SKM-1 treated with dmso at 0.1 percent for 144 hours (cell line): ENCODE results near the gene COL4A3.

ENCODE experiments used
- DNase-seq: peaks from one replicate; lab custom pipeline; 2025; ENCODE audit not compliant: unreplicated experiment; lab: John Stamatoyannopoulos, UW

COL4A3 gene

GRCh38 chr2:227163998-227164762, at the start of gene COL4A3, which contains the start of gene COL4A4:
TSS of gene COL4A3 (plus strand) at chr2:227164624. CDS start at chr2:227164727, 103 bp downstream.
TSS of gene COL4A4 (minus strand) at chr2:227164205. CDS start at chr2:227147483, 16,722 bp downstream.
- DNase-seq, result no peak

DNA sequence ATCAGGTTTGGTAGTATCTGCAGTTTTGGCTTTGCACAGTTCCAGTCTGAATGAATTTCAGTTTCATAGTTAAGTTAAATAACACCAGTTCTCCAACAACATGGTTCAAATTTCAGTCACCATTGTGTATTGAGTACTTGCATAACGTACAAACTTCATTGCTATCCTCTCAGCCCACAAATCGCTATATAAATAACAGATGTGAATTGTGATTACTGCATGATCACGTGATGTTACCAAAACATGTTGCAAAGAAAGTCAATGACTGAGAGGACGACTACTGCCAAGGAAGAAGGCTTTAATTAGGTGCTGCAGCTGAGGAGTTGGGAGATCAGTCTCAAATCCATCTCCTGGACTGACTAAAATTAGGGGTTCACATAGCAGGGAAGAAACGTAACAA, 48.7 kb upstream of the COL4A3 start:
- no peak for DNase-seq

DNA sequence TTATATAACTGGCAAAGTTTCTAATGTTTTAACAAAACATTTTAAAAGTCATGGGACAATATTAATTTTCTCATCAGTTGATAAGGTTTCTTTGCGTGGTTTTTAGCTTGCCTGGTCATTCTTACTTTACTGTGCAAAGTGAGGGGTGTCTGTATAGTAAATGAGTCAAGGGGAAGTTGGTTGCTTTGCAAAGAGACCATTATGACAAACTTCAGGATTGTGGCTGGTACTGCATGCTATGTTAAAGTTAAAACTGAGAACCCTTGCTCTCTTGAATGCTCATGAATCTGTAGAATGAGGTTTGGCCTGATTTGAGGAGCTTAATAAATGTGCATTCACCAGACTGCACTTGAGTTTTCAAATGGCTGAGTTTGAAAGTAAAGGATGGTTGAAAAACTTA, 47.4 kb upstream of the COL4A3 start:
- peak; percentile 16 for DNase-seq

- no peak for DNase-seq
Measured at GRCh38 chr2:227117852-227118251, 46.6 kb upstream of the COL4A3 start.

DNA sequence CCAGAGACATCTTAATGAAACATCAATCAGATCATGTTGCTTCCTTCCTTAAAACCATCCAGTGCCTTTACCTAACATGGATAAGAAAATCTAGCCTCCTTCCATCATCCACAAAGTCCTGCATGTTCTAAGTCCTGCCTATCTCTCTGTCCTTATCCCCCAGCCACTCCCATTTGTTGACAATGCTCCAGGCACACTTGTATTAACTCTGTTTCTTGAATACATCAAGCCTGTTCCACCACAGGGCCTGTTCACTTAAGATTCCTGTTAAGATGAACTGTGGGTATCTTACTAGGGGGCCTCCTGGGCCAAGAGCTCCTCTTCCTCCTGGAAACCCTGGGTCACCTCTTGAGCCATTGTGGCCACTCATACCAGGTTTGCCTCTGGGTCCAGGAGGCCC, 46.1 kb upstream of the COL4A3 start:
- no peak for DNase-seq

DNA sequence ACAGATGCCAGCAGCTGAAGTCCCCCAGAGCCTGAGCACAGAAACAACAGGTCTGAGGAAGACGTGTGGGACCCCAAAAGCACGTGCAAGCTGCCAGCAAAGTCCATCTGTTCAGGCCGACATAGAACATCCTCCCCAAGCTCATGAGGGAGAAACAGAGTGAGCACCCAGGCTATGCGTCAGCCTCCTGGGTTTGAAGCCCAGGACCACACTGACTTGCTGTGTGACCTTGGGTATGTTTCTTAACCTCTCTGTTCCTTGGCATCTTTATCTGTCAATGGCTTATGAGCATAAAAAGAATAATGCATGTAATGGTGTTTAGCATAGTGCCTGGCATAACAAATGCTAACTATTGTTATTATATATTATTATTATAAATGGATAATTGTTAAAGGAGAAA, 40.7 kb upstream of the COL4A3 start:
- DNase-seq, result no peak

DNA sequence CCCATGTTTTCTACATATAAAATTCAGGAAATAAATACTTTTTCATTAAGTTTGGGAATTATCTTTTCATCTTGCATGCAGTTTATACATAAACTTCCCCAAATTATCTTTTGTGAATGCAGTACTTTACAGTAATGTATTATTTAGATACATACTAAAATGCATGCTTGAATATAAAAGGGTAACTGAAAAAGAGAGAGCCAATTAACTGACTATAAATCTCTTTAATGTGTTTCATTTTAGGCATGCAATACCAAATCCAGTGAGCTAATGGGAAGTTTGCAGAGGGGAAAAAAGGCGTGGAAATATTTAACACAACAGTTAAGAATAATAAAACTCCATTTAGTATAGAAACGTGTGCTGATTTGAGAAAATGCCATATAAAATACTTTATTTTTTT, 39.6 kb upstream of the COL4A3 start:
- no peak for DNase-seq

- no peak for DNase-seq
Measured at GRCh38 chr2:227125506-227125905, 38.9 kb upstream of the COL4A3 start.

GRCh38 chr2:227127201-227127600, 37.2 kb upstream of the COL4A3 start:
- DNase-seq, result no peak

GRCh38 chr2:227130636-227131035, 33.8 kb upstream of the COL4A3 start:
- no peak for DNase-seq

DNA sequence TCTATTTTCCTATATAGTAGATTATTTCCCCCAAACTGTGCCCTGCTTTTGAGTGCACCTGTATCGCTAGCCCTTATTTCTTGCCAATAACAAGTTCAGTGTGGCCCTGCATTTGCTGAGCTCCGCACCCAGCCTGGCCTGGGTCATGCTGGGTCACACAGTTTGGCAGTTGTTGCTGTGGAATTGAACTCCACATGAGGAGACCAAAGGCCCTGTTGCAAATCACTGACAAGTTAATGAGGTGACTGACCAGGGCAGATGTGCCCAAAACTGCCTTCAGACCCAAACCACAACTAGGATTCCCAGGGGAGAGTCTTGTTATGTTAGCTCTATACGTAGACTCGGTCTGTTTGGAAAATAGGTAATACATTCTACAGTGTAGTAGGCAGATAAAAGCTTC, 31.4 kb upstream of the COL4A3 start:
- DNase-seq, result no peak

DNA sequence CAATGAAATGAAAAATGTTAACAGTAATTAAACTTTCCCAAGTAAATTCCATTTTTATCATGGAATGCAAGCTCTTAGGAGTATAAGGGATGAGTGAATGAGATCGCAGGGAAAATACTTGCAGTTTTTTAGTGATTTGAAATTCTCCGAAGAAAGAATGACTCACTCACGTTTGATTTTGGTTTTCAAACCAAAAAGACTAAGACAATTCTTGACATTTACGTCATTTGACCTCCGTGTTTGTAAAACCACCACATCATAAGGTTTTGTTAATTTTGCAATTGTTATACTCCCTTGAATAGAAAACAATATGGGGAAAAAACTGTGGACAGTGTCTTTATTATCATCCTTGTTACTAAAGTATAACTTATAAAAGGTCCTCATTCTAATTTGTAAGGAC, 29.8 kb upstream of the COL4A3 start:
- DNase-seq, result no peak

DNA sequence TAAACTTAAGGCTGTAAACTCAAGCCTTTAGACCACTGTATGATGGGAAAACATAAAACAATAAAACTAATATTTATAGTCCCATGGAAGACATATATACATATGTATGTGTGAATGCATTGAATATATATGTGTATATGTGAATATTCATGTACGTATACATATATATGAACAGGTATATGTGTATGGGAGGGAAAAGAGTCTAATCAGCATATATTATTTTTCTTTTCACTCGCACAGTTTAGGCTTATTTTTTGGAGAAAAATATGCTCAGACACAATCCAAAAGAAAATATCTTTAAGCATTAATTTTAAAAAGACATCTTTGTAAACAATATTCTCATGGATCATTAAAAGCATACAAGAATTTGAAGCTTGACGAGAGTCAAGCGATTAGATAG, 23.1 kb upstream of the COL4A3 start:
- DNase-seq, result no peak

GRCh38 chr2:227143895-227144294, 20.5 kb upstream of the COL4A3 start:
- DNase-seq, result no peak

- DNase-seq, result no peak
Measured at GRCh38 chr2:227146456-227146855, 18.0 kb upstream of the COL4A3 start.

- no peak for DNase-seq
Measured at GRCh38 chr2:227147023-227147422, 17.4 kb upstream of the COL4A3 start.

GRCh38 chr2:227148106-227148505, 16.3 kb upstream of the COL4A3 start:
- no peak for DNase-seq

DNA sequence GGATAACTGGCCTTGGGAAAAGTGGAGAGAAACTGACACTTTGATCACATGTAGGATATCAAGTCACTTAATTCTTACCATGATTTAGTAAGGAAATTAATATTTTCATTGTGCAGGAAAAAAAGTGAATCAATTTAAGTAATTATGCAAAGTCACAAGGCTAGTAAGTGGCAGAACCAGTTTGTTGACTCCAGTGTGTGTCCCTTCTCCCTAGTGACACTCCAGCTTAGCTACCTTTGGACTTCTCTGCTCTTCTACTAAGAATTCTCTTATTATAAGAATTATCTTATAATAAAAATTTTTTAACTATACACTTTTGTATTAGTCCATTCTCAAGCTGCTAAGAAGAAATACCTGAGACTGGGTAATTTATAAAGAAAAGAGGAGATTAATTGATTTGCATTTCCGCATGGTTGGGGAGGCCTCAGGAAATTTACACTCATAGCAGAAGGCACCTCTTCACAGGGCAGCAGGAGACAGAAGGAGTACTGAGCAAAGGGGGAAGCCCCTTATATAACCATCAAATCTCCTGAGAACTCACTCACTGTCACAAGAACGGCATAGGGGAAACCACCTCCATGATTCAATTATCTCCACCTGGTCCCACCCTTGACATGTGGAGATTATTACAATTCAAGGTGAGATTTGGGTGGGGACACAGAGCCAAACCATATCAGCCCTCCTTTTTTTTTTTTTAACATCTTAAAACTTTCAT, 14.0 kb upstream of the COL4A3 start:
- DNase-seq, result no peak

DNA sequence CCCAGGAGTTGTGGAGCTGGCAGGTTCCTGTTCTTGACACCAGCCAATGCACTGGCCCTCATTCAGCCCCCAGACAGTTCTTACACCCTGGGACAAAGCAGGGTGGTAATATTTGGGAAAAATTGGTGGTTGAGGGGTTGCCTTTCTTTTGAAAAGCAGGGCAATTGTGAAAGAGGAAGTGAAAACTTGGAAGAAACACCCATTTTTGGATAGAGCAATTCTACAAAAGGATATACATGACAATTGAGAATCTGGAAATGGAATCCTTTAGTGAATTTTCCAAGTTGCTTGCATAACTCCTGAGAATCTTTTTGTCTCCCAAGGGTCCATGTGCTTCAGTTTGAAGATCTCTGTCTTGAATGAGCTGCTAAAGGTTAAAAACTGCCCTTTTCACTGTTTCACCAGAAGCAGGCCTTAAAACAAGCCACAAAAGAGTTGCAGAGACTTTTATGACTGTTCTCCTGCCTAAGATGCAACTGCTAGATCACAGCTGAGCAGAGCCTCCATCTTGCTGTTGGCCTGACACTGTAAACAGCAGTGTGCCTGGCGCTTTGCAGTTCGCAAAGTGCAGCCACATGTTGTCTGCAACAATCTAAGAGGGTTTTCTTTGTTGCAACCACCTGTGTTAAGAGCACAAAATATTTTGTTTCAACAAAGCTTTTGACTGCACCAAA, 12.2 kb upstream of the COL4A3 start:
- DNase-seq, result no peak

- no peak for DNase-seq
Measured at GRCh38 chr2:227153307-227153706, 11.1 kb upstream of the COL4A3 start.

DNA sequence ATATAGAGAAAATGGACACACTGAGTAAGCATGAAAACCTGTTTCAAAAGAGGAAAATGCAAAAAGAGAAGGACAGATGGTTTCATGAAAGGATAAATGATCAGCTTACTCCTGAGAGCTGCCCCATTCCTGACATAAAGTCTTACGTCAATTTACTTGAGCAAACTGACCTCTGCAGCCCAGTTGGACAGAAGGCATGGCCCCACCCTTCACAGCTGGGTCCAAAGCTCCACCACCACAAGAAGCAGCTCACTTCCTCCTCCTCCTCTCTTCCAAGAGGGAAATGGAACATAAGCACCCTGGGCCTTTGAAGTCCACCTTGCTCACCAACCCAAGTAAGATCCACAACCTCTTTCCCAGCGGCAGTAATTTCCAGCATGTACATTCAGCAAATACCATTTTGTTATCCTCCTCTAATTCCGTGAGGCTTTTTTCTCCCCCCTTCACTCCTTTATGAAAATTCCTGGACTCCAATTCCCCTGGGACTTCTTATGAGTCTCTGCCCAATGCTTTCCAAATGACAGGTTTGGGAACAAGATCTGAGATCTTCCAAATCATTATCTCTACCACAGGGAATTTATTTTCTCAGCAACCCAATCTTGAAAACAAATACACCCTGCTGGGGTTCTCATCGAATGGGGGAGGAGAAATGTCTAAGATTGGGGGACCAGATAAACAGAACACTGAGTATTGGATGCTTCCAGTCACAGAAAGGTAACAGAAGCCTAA, 10.5 kb upstream of the COL4A3 start:
- DNase-seq, result no peak
